Endothelial cell (in vitro differentiated cells): ENCODE measurements around the gene ASXL3. TPM values are rescaled to one million over a fixed set of nuclear protein-coding genes. Genes with fewer than 3 reads are reported as not detected.

Experiments used
- DNase-seq: peaks from one replicate; pipeline ENCODE4 v3.0.0; 2021; ENCODE audit warnings: low spot score
- H3K27ac Mint-ChIP-seq: one replicate; pipeline ENCODE4 v1.8.0; 2021; ENCODE audit warnings: mixed read lengths, inconsistent platforms; ENCODE audit not compliant: unreplicated experiment
- H3K27me3 Mint-ChIP-seq: one replicate; pipeline ENCODE4 v1.8.0; 2021; ENCODE audit warnings: mild to moderate bottlenecking, moderate library complexity, mixed read lengths, inconsistent platforms; ENCODE audit not compliant: unreplicated experiment
- H3K36me3 Mint-ChIP-seq: one replicate; pipeline ENCODE4 v1.8.0; 2021; ENCODE audit warnings: mild to moderate bottlenecking, low read depth, mixed read lengths, inconsistent platforms; ENCODE audit not compliant: unreplicated experiment
- H3K4me1 Mint-ChIP-seq: one replicate; pipeline ENCODE4 v1.8.0; 2021; ENCODE audit warnings: mild to moderate bottlenecking, mixed read lengths, inconsistent platforms; ENCODE audit not compliant: unreplicated experiment
- H3K4me3 Mint-ChIP-seq: one replicate; pipeline ENCODE4 v1.8.0; 2021; ENCODE audit warnings: mild to moderate bottlenecking, mixed read lengths, inconsistent platforms; ENCODE audit not compliant: unreplicated experiment
- H3K9me3 Mint-ChIP-seq: one replicate; pipeline ENCODE4 v1.8.0; 2021; ENCODE audit warnings: mixed read lengths, inconsistent platforms; ENCODE audit not compliant: unreplicated experiment
- CTCF ChIP-seq: fragments of 200-600 bp; sonication (generic); IDR thresholded peaks from one replicate; pipeline ENCODE4 v1.5.0; 2021; ENCODE audit warnings: antibody characterized with exemption; ENCODE audit not compliant: unreplicated experiment
- total RNA-seq: library from RNA; stranded (reverse); fragmentation: NEBNext Ultra II Directional; extraction: Animal tissue kit (Norgen Biotek cat#: 25700); gene quantifications from one replicate; pipeline ENCODE4 v1.2.1, GENCODE V29; 2021; ENCODE audit not compliant: unreplicated experiment

Gene ASXL3
- total RNA-seq, 1 donor from 2014 or later, result 7.2 TPM

DNA sequence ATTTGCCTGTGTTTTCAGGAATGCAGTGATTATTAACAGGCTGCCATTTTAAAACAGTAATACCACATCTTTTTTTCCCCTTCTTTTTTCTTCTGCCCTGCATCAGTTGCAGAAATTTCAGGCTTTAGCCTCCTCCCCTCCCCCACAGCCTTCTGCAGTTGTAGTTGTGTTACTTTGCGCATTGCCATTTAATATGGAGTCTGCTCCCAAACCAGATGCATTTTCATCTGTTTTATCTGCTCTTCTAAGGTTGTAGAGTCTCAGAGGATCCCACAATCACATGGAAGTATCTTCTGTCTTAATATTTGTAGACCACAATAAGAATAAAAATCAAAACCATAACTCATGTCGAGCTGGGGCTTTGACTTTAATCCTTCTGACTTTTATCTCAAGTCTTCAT is 3.8 kb downstream of the ASXL3 start:
- H3K27me3 Mint-ChIP-seq, result peaks cover 6% of the 10 kb centered on the region
- H3K36me3 Mint-ChIP-seq, result peaks cover 4% of the 10 kb centered on the region
- H3K4me1 Mint-ChIP-seq, result peaks cover 9% of the 10 kb centered on the region
- no peaks in the 10 kb centered on the region for H3K9me3 Mint-ChIP-seq
- no peak for TF ChIP-seq CTCF
- H3K27ac Mint-ChIP-seq, result no peak overlapping the region
- H3K4me3 Mint-ChIP-seq, result no peak overlapping the region
- DNase-seq, result no peak

DNA sequence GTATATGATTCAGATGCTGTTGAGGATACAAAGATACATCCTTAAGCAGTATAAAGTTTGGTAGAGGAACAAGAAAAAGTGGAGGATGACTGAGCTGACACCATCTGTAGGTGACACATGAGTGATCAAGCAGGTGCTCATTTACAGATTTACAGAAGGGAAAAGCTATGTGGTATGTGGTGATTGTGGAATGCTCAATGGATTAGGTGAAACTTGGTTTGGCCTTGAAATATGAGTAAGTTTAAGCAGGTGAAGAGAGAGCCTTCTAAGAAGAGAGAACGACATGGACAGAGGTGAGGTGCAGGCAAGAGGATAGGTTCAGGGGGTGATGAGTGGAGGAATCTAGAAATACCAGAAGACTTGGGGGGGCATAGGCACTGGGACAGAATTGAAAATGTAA is 5.9 kb downstream of the ASXL3 start:
- no peak for TF ChIP-seq CTCF
- Mint-ChIP-seq H3K4me3 (no peak overlapping the region), H3K27me3 (no peaks in the 10 kb centered on the region), H3K4me1 (peaks cover 4% of the 10 kb centered on the region), H3K27ac (no peak overlapping the region), H3K36me3 (no peaks in the 10 kb centered on the region), H3K9me3 (no peaks in the 10 kb centered on the region)
- DNase-seq, result no peak

DNA sequence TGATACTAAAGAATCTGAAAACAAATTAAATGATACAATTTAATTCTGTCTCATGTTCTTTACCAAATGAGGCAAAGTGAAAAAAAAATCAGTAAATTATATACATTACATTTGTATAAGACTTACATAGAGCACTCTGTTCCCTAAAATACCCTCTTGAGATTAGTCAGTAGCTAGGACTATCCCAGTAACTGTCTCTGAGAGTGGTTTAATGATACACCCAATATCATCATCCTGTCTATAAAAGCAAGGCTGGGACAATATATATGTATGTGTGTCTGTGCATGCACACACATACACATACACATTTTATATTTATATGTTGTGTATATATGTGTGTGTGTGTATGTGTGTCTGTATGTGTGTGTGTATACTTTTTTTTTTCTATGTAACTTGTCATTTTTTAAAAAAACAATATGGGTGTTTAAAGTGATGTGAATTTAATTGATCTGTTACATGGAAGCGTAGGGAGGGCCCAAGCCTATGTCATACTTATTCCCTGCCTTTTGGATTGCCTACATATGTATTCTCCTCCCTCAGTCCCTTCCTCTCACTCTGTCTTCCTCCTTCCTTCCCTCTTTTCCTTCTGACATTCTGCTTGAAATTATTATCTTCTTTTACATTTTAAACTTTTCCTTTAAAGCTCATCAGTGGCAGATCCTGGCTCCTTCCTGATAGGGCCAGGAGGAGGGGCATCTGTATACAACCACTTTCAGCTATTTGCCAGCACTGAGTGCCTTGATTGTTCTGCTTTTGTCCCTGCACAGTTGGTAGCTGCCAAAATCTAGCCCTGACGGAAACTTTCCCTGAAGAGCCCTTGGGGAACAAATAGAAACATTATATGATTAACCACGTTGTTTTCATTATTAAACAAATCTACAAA is 6.8 kb downstream of the ASXL3 start:
- DNase-seq, result no peak
- Mint-ChIP-seq H3K27me3 (no peaks in the 10 kb centered on the region), H3K4me3 (no peak overlapping the region), H3K4me1 (peaks cover 4% of the 10 kb centered on the region), H3K9me3 (no peaks in the 10 kb centered on the region), H3K36me3 (no peaks in the 10 kb centered on the region), H3K27ac (no peak overlapping the region)
- no peak for TF ChIP-seq CTCF

DNA sequence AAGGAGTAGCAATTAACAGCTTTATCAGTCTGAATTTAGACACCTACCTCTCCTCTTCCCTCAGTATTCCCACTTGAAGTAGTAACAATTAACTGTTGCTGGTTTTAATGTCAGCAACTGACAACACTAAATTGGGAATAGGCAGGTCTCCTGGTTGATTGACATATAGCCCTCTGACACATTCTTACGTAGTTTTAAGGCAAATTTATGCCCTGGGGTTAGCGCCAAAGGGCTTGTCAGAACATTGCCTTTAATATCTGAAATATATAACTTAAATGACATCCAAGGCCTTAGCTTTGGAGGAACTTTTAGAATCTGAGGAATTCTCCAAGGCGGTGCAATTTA is 7.4 kb downstream of the ASXL3 start:
- no peak overlapping the region for H3K27ac Mint-ChIP-seq

More for the DNA sequence above, 7.4 kb downstream of the ASXL3 start:
- TF ChIP-seq CTCF, result no peak
- H3K4me3 Mint-ChIP-seq, result no peak overlapping the region
- H3K36me3 Mint-ChIP-seq, result no peaks in the 10 kb centered on the region
- no peaks in the 10 kb centered on the region for H3K9me3 Mint-ChIP-seq
- no peak for DNase-seq
- no peaks in the 10 kb centered on the region for H3K27me3 Mint-ChIP-seq
- peaks cover 4% of the 10 kb centered on the region for H3K4me1 Mint-ChIP-seq
